IMR-90 (cell line): Measurements from ENCODE around the gene STT3A.

Experiments
- CEBPB ChIP-seq: IDR thresholded peaks from 2 replicates; pipeline ENCODE4 v1.6.1; 2012; ENCODE audit warnings: low read depth, low read length, improper control_type of control experiment
- CTCF ChIP-seq: conservative IDR thresholded peaks from 2 replicates; pipeline ENCODE4 v1.5.1; 2012; ENCODE audit warnings: mild to moderate bottlenecking, low read depth, low read length, improper control_type of control experiment
- FOS ChIP-seq: fragments of 150-350 bp; IDR thresholded peaks from 2 replicates; pipeline ENCODE4 v1.6.1; 2016; ENCODE audit warnings: low read depth, low read length
- MAFK ChIP-seq: IDR thresholded peaks from 2 replicates; pipeline ENCODE4 v1.6.1; 2012; ENCODE audit warnings: low read depth, low read length, improper control_type of control experiment
- POLR2A ChIP-seq: IDR thresholded peaks from 2 replicates; pipeline ENCODE4 v1.6.1; 2012; ENCODE audit warnings: mild to moderate bottlenecking, low read depth, low read length
- RAD21 ChIP-seq: IDR thresholded peaks from 2 replicates; pipeline ENCODE4 v1.6.1; 2012; ENCODE audit warnings: low read length, improper control_type of control experiment

GRCh38 chr11:125627236-125627910 lies 34.7 kb downstream of the STT3A start:
- TF ChIP-seq POLR2A (no peak), MAFK (no peak), CTCF (no peak), FOS (peak; percentile 24; the same call in 1 of the 2 replicates), CEBPB (no peak), RAD21 (no peak)
